ENCODE data around the gene WDFY4.

WDFY4 gene

DNA sequence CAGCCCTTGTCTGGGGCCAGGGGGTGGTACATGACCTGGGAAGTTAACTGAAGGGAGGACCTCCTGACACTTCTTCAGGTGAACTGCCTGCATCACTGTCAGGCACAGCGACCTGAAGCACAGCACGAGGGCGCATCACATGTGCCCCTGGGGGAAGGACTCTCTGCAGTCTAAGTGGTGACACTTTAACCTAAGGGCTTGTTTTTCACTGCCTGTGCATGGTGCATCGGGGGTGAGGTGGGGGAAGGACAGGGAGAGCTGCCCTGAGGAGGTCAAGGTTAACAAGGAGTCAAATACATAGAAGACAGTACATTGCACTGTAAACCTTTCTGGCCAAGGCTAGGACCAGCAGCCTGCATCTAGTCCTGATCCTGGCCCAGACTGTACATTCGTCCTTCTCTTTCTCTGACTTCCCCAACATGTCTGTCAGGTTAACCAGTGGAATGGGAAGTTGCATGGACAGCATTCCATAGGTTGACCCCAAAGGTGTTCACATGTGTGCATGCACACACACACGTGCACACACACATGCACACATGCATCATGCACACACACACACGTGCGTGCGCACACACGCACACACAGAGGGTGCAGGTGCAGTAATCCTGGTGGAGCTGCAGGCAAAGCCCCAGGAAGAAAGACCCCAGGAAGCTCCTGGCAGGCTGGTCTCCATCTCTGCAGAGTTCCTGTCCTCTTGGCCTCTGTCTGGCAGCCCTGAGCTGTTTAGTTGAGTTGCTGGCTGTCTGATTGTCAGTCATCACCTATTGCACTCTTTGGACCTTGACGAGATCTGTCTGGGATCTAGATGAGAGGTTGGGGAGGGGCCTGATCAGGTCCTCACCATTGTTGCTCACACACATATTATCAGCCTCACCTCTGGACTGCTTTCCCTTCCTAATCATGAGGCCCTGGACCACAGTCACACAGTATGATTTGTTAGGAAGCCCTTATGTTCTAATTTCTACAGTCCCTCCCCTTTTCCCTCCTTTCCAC is 37.8 kb downstream of the WDFY4 start:
- no peak for DNase-seq

DNA sequence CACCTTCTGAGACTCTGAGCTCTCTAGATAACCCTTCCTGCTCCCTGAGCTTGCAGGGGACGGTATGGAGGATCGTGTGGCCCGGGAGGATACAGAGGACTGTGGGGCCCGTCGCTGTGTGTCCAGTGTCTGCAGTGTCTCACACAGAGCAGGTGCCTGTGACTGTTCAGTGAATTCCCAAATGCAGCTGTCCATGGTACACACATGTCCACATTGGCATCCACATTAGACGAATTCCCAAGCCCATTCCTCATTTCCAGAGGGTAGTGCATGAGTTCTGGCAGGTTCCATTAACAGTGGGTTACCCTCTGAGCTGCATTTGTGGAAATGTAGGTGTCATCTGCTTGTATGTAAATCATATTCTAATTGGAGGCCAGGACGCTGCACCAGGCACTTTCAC is 39.5 kb downstream of the WDFY4 start:
- no peak for DNase-seq

DNA sequence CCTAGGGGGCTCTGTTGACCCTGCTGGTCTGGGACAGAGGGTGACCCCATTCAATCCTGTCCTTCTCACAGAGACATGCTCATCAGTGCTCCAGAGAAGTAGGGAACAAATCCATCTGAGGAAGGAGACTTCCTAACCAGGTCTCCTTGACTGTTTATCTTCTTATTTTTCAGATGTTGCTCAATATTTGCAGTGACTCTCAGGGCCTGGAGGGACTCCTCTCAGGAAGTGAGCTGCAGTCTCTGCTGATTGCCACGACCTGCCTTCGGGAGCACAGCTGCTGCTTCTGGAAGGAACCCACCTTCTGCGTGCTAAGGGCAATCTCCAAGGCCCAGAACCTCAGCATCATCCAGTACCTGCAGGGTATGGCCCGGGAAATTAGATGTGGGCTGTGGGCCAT is 41.0 kb downstream of the WDFY4 start:
- DNase-seq = no peak

DNA sequence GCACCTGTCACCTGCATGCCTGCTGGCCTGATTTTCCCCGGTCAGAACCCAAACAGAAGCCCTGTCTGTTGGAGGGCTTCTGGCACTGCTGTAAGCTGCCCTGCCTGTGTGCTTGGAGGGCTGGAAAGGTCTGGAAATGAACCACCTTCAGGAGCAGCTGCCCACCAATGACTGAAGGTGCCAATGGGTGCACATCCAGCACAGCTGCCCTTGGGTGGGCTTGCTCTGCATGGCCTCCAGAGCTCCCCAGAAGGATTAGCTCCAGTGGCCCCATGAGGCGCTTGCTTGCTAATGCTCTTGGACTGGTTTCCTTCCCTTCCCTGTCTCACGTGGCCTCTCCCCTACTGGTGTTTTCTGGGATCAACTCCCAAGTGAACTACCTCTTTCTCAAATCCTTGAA is 43.2 kb downstream of the WDFY4 start:
- no peak for DNase-seq

DNA sequence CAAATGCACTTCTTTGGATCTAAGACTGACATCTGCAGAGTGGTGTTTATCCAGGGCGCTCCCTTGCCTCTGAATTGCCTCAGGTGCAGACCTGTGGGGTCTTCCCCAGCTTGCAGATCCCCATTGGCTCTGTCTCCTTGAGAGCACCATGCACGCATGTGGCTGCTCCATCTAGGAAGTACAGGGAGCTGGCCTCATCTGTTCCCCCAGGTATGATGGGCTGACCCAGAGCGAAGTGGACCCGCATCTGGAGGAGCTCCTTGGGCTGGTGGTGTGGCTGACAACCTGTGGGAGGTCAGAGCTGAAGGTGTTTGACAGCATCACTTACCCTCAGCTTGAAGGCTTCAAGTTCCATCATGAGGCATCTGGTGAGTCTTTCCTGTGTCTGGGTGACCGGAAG is 44.5 kb downstream of the WDFY4 start:
- DNase-seq = no peak

DNA sequence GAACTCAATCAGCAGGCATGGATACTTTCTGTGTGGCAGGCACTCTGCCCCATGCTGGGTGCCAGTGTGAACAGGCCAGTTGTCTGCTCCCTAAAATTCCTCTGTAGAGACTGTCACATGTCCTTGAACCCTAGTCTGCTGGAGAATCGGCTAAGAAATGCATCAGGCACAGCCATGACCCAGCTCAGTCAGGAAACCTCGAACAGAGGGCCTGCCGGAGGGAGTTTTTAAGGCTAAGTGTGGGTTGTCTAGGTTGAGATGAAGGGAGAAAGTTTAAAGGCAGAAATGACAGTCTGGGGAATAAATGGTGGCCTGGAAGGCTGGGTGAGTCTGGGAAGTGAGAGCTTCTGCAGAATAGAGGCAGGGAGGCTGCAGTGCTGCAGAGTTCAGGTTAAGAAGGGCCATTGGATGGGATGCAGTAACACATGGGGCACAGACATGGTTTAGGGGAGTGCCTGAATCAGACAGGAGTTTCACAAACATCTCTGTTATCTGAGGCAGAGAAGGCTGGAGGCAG is 45.3 kb downstream of the WDFY4 start:
- DNase-seq = no peak

DNA sequence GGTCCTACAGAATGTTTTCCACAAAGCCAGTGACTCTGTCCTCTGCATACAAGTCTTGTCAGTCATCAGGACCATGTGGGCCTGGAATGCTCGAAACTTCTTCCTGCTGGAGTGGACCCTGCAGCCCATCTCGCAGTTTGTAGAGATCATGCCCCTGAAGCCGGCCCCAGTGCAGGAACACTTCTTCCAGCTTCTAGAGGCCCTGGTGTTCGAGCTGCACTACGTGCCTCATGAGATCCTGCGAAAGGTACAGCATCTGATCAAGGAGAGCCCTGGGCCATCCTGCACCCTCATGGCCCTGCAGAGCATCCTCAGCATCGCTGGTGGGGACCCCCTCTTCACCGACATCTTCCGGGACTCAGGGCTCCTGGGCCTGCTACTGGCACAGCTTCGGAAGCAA is 46.5 kb downstream of the WDFY4 start:
- DNase-seq = no peak

DNA sequence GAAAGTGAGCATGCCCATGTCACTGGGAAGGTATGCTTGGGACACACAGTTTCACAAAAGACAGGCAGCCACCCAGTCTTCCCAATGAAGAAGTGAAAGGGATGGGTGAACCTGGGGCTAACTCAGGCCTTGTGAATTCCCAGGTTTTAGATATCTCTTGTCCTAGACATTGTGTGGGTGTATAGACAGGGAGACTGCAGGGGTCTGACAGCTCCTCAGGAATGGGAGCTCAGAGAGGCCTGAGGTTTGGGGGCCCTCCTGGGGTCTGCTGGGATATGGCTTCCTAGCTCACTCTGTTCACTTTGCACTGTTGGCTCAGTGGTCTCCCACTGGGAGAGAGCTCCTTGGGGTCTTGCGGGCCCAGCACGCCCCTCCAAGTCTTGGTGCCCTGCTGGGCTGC is 47.0 kb downstream of the WDFY4 start:
- DNase-seq = no peak

DNA sequence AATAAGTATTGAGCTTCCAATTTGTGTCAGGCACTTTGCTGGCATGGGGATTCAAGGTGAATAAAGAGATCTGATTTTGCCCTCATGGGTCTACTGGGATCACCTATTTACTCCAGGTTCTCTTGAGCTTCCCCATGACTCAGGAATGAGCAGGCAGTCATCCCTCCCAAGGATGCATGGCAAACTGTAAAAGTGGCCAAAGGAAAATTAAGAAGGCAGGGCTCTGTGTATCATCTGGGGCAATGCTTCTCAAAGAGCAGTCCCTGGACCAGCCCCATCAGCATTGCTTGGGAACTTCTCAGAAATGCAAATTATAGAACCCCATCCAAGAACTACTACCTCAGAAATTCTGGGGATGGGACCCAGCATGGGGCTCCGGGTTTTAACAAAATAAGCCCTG is 48.7 kb downstream of the WDFY4 start:
- DNase-seq = no peak

DNA sequence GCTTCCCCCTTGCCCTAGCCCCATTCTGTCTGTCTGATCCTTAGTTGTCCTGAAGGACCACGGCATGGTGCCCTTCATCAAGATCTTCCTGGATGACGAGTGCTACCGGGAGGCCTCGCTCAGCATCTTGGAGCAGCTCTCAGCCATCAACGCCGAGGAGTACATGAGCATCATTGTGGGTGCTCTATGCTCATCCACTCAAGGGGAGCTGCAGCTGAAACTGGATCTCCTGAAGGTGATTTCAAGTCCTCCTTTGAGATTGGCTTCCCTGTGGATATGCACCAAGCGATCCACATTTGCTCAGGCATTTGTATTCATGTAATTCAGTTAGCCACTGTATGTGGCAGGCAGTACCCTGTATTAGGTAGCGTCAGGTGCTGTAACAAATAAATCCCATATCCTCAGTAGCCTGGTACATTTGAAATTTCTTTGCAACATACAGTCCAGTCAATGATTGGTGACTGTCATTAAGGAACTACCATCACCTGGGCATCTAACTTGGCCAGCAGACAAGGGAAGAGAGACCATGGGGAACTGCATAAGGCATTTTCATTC is 51.2 kb downstream of the WDFY4 start:
- no peak for DNase-seq

DNA sequence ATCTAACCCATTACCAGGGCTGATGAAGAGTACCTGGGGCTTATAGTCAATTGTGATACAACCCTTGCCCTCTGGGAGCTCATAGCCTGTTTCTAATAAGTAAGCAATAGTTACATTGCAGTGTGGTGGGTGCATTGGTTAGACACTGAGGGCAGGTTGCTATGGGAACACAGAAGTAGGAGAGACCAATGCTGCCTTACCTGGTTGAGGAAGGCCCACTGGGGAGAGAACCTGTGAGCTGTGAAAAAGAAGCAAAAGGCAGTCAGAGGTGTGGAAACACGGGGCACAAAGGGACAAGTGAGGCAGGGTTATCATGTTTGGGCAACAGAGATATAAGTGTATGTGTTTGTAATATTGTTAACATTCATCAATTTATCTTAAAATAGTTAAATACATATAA is 51.9 kb downstream of the WDFY4 start:
- no peak for DNase-seq

DNA sequence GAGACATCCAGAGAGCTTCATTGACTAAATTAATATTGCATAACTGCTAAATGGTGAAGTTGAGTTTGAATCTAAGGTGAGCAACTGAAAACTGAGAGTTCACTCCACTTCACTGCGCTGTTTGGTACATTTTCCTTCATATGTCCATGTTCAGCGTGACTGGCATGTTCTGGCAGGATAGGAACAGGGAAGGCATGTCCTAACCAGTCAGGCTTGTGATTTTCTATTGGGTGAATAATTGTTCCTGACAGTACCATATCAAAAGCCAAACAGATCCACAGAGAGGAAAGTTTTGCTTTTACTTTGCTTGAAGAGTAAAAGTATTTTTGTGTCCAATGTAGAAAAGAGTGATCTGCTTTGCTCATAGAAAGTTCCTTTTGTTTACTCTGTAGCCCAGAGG is 53.2 kb downstream of the WDFY4 start:
- DNase-seq = no peak

DNA sequence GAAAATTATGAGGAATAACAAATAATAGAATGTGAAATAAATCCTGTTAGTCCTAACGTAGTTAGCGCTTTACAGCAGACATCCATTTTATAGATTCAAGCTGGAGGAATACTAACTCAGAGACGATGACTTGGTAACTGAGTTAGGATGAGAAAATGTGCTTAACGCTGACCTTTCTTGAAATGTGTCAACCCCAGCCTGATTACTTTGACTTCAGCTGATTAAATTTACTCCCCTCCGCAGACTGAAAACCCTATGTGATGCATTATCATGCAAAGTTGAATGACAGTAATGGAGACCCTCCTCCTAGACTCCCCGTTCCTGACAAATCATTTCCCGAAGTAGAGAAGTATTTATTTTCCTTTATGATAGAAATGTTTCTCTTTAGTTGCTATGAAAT is 54.5 kb downstream of the WDFY4 start:
- DNase-seq = no peak

DNA sequence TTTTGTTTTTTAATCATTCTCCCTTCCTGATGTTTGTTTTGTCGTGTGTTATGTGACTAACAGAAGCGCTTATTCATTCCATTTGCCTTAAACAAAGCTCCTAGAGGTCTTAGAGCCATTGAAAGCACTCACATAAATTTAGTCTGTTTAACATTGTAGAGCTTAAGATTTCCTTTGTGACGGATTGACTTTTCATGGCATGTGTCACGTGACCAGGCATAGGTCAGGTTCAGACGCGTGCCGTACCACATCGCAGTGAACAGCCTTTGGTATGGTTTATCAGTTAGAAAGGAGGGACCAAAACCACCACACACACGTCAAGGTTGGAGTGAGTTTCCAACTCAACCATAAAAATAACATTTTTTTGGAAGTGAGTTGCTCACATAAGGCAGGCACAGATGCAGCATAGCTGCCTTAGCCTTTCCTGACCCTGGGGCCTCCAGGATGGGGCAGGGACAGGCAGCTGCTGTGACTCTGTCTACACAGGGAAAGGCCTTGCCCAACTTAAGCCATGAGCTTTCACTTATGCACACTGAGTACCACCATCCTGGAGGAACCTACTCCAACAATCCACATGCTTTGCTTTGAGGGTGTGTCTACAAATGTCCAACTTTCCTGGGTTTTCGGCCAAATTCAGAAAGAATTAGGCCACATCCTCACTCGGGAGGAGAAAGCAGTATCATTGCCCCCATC is 55.5 kb downstream of the WDFY4 start:
- DNase-seq = no peak

DNA sequence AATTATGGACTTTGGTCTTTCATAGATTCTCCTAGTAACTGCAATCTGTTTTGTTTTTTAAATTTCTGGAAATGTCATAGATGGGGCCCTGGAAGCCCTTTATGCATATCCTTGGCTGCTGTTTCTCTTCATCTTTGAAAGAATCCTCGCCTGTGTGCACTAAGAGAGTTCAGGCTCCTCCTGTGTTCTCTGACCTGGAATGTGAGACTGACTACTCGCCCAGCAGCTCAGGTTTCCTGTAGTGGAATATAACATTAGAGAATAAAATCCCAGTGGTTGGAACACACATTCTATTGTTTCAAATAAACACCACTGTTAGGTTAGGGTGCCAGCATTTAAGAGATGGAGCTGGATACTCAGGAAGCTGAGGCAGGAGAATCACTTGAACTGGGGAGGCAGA is 56.3 kb downstream of the WDFY4 start:
- no peak for DNase-seq

DNA sequence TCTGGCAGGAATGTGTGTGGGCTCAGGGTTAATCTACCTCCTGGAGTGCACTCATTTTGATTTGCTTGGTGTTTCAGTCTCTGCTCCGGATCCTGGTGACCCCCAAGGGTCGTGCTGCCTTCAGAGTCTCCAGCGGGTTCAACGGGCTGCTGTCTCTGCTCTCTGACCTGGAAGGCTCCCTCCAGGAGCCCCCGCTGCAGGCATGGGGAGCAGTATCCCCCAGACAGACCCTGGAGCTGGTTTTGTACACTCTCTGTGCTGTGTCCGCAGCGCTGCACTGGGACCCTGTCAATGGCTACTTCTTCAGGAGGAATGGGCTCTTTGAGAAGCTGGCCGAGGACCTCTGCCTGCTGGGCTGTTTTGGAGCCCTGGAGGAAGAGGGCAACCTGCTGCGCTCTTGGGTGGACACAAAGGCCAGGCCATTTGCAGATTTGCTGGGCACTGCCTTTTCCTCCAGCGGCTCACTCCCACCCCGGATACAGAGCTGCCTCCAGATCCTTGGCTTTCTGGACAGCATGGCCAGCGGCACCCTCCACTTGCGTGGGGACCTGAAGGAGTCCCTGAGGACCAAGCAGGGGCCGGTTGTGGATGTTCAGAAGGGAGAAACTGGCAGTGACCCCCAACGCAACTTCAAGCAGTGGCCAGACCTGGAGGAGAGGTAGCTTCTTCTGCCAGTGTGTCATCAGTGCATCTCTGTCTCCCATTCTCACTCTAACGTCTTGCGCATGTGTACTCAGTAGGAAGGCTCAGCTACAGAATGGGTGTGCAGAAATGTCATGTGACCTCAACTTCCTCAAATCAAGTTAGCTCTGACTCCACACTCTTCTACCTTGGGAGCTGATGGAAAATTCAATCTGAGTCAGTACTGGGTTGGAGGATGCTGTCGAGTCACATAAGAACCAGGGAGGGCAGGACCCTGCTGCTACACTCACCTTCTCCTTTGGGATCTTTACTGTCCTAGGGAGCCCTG is 58.5 kb downstream of the WDFY4 start:
- no peak for DNase-seq

DNA sequence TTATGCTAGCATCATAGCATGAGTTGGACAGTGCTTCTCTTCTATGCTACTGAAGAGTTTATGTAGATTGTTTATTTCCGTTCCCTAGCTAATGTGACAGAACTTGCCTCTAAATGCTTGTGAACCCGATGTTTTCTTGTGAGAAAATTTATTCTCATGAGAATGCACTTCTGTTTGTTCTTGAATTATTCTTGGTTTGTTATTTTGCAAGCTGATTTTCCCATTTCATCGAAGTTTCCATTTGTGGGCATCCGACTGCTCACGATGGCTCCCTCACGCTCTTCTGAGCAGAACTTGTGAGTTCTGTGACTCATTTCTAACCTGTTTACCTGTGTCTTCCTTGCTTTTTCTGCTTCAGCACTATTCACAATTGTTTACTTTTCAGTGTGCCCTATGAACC is 59.9 kb downstream of the WDFY4 start:
- no peak for DNase-seq

DNA sequence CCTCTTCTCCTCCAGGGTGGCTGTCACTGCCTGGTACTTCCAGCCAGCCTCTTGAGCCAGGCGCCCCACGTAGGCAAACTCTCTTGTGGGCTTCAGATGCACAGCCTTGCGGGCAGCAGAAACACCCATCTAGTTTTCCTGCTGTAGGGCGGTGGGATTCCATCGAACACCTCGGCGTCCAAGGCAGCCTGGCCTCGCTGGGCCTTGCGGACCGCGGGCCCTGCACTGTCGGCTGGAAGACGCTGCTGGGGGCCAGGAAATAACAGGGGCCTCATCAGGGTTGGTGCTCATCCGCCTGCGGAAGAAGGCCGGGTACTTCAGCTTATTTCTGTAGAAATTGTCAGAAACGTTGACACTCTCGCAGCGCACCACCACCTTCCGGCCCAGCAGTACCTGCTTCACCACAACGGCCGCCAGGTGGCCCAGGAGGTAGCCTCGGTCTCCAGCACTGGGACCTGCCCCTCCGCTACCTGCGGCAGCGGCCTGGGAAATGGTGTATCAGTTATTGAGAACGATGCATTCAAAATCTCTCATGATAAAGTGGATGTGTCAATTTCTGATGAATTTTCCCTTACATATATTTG is 61.1 kb downstream of the WDFY4 start:
- no peak for DNase-seq

DNA sequence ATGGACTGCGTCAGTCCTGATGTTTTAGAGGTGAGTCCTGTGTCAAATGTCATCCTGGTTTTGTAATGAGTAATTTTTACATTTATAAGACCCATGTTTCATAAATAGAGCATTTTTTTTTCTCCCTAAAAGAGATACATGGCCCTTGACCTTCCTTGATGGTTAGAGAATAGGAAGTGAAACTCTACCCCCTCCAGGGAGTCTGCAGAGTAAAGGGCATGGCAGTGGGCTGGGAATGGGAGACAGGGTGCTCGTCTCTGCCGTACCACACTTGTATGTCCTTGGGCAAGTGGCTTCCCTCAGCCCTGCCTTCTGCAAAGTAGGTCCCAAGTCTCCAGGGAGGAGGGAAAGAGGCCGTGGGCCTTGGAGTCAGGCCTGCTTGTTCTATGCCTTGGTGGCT is 63.9 kb downstream of the WDFY4 start:
- no peak for DNase-seq

DNA sequence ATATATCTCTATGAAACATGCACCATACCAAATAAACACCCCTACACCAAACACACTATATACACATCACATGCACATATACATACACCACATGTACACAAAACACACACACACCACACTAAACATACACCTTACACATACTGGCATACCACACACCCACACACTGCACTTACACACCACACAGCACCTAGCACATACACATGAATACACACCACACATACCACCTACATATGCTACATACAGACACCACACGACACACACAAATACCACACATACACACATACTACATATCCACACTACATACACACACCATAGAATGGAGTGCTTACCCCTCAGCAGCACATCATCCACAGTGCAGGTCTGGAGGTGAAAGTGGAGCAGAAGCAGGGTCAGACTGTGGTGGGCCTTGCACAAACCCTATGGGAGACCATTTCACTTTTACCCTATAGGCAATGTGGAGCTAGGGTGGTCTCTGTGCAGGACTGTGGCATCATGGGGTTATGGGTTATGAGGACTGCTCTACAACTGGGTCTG is 64.6 kb downstream of the WDFY4 start:
- DNase-seq = no peak

DNA sequence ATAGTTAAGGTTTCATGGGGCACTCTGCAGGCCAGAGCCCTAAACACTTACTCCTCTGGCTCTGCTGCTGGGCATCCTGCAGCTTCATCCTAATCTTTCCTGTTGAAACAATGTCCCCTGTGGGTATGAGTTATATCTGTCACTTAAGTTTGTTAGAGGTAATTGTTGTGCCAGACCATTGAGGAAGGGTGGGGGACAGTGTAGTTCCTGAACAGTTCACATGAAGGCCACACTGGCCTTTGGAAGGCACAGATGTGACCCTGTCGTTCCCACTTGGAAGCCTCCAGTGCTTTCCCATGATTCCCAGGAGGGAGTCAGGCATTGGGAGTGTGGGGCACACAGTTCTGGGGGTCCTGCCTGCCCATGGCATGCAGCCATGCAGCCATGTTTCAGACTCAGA is 65.3 kb downstream of the WDFY4 start:
- DNase-seq = no peak

DNA sequence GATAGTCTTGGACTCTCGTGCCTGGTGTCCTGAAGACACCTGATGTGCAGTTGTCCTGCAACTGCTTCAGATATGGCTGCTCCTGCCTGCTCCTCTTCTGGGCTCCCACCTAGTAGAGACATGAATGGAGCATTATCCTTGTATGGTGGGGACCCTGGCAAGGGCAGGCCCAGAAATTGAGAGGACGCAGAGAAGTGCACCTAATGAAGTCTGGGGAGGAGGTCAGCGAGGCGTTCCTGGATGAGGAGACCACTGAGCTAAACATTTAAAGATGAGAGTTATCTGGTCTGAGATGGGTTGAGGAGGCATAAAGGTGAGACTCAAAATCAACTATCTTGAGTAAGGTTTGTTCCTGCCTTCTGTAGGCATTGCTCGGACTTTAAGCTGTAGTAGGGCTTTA is 66.3 kb downstream of the WDFY4 start:
- no peak for DNase-seq

Data from NCI-H1048 (cell line).